HG03378 (cell line): ENCODE measurements around the gene NAT14.
"Not testable (repeated sequence)": the region's sequence is repeated elsewhere in the genome, so short reads cannot be mapped to it uniquely, and the experiment has no call there.

Experiments used
- ATAC-seq: cut with Tn5 transposase; IDR thresholded peaks from one replicate; pipeline ENCODE4 v1.9.1; 2021; ENCODE audit warnings: mild to moderate bottlenecking, moderate library complexity; ENCODE audit not compliant: unreplicated experiment

Gene NAT14

GRCh38 chr19:55530996-55531395 is 46.0 kb downstream of the NAT14 start:
- ATAC-seq = no peak

- not testable (repeated sequence) for ATAC-seq
These were observed 49.3 kb downstream of the NAT14 start for GRCh38 chr19:55534280-55534679.

GRCh38 chr19:55535173-55535964 is 50.4 kb downstream of the NAT14 start:
- no peak for ATAC-seq

GRCh38 chr19:55535965-55536350 is 51.0 kb downstream of the NAT14 start:
- no peak for ATAC-seq

- no peak for ATAC-seq
These were observed 51.4 kb downstream of the NAT14 start for GRCh38 chr19:55536366-55536765.
